Thymus (tissue), 11 donors: ENCODE measurements around the gene TMEM184A. TPM values are rescaled to one million over a fixed set of nuclear protein-coding genes. Genes with fewer than 3 reads are reported as not detected.
"Not testable (repeated sequence)": the region's sequence is repeated elsewhere in the genome, so short reads cannot be mapped to it uniquely, and the experiment has no call there.

Experiments
- DNase-seq, 9 donors: peaks; one replicate each; pipeline ENCODE4 v3.0.0-alpha.2; 2013; ENCODE audit warnings: low spot score in 9 of 9, low read depth in 6 of 9, missing footprints in 1 of 9
- H3K27ac ChIP-seq, 2 donors: one replicate each; pipeline ENCODE4 v1.5.1; 2013; ENCODE audit warnings: control low read depth in 1 of 2, low read depth in 1 of 2, low read length in 1 of 2, mild to moderate bottlenecking in 1 of 2, moderate library complexity in 1 of 2
- H3K27me3 ChIP-seq, 2 donors: one replicate each; pipeline ENCODE4 v1.5.1; 2013; ENCODE audit warnings: low read length in 1 of 2; ENCODE audit not compliant: control insufficient read depth in 2 of 2, insufficient read depth in 1 of 2
- H3K36me3 ChIP-seq, 2 donors: one replicate each; pipeline ENCODE4 v1.5.1; 2013; ENCODE audit warnings: low read length in 1 of 2, mild to moderate bottlenecking in 1 of 2, moderate library complexity in 1 of 2; ENCODE audit not compliant: control insufficient read depth in 2 of 2, insufficient read depth in 2 of 2
- H3K4me1 ChIP-seq, 2 donors: one replicate each; pipeline ENCODE4 v1.5.1; 2013; ENCODE audit warnings: low read length in 2 of 2; ENCODE audit not compliant: control insufficient read depth in 2 of 2, insufficient read depth in 2 of 2
- H3K4me3 ChIP-seq, 2 donors: one replicate each; pipeline ENCODE4 v1.5.1; 2013; ENCODE audit warnings: low read length in 2 of 2, control low read depth in 1 of 2, mild to moderate bottlenecking in 1 of 2
- H3K9me3 ChIP-seq, 2 donors: one replicate each; pipeline ENCODE4 v1.5.1; 2013; ENCODE audit warnings: low read length in 1 of 2, mild to moderate bottlenecking in 1 of 2; ENCODE audit not compliant: control insufficient read depth in 2 of 2, insufficient read depth in 1 of 2
- WGBS: extraction: QIAGEN DNeasy Blood & Tissue Kit; methylation state at CpG from one replicate; pipeline ENCODE4 v1.1.7; 2013; 5-methylcytosine and 5-hydroxymethylcytosine counted together
- polyA plus RNA-seq: library from polyadenylated mRNA; stranded (reverse); fragments of 200-250 nt; gene quantifications from one replicate; pipeline ENCODE4 v1.2.3, GENCODE V29; 2013
- total RNA-seq: library from RNA; stranded (reverse); fragments of 120-200 nt; gene quantifications from one replicate; pipeline ENCODE4 v1.2.4, GENCODE V29; 2013
- donor health status: healthy.

TMEM184A gene
- total and polyA plus RNA-seq, 2 donors: 0.47 to 5.6 TPM

DNA sequence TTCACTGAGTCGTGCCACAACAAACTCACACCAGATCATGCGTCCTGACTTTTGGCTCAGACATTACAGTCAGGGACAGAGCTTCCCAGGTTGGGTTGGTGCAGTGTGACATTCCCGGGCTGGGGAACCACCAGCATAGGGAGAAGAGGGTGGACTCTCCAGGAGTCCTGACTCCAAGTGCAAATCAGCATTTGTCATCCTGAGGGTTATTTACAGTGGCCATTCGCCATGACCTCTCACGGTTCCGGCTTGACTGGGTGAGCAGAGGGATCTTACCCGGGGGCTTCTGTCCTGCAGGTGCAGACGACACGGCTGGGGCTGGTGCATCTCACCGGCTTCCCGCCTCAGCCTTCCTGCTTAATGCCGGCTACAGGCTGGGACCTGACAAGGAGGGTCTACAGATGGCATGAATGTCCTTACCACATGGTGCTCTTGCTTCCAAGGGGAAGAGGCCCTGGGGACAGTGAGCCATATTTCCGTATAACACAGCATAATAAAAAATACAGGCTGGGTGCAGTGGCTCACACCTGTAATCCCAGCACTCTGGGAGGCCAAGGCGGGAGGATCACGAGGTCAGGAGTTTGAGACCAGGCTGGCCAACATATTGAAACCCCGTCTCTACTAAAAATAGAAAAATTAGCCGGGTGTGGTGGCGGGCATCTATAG lies 39.3 kb downstream of the TMEM184A start:
- Histone ChIP-seq H3K27me3 (no peaks in the 10 kb centered on the region), H3K4me1 (peaks cover 37 to 54% of the 10 kb centered on the region in 2 donors), H3K36me3 (peaks cover 0 to 4% of the 10 kb centered on the region in 2 donors), H3K4me3 (no peak overlapping the region), H3K27ac (no peak overlapping the region), H3K9me3 (peaks cover 1 to 57% of the 10 kb centered on the region in 2 donors)
- no peak for DNase-seq
- 87% methylated on average over 18 of the region's 18 CpGs for WGBS

DNA sequence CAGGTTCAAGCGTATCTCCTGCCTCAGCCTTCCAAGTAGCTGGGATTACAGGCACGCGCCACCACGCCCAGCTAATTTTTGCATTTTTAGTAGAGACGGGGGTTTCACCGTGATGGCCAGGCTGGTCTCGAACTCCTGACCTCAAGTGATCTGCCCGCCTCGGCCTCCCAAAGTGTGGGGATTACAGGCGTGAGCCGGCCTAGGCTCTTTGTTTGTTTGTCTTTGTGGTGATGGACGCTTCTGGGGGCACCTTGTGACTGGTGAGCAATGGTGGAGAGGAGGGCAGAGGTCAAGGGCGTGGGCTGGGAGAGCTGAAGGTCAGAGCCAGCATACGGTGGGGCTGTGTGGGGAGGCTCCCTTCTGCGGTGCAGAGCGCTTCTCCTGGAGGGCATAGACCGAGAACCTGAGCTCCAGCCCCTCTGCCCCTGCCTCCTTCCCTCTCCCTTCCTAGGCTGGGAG lies 40.5 kb downstream of the TMEM184A start:
- not testable (repeated sequence) for DNase-seq, H3K36me3 ChIP-seq, H3K27me3 ChIP-seq, H3K4me3 ChIP-seq, H3K27ac ChIP-seq
- 96% methylated on average over 17 of the region's 17 CpGs for WGBS
- peaks cover 1 to 61% of the 10 kb centered on the region in 2 donors for H3K9me3 ChIP-seq
- H3K4me1 ChIP-seq: peaks cover 45 to 66% of the 10 kb centered on the region in 2 donors

DNA sequence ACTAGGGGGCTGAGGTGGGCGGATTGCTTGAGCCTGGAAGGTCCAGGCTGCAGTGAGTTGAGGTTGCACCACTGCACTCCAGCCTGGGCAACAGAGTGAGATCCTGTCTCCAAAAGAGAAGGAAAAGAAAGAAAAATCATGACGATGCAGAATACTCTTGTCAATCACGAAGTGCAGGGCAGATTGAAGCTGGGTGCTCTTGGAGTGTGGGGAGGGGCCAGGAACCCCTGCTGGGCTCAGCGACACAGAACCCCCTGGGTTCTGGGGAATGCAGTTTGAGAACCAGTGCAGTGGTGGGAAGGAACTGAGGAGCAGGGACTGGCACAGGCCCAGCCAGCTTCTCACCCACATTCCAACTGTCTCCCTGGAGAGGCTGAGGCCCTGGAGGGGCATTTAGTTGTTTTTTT lies 41.0 kb downstream of the TMEM184A start:
- Histone ChIP-seq H3K4me3 (no peak overlapping the region), H3K36me3 (peaks cover 0 to 4% of the 10 kb centered on the region in 2 donors), H3K9me3 (peaks cover 1 to 56% of the 10 kb centered on the region in 2 donors), H3K27me3 (no peaks in the 10 kb centered on the region), H3K4me1 (peaks cover 50 to 72% of the 10 kb centered on the region in 2 donors), H3K27ac (peak overlapping the region in 1 of 2 donors; percentile 96)
- DNase-seq: peak in 1 of 9 donors; percentile 22
- WGBS: 61% methylated on average over 4 of the region's 4 CpGs

DNA sequence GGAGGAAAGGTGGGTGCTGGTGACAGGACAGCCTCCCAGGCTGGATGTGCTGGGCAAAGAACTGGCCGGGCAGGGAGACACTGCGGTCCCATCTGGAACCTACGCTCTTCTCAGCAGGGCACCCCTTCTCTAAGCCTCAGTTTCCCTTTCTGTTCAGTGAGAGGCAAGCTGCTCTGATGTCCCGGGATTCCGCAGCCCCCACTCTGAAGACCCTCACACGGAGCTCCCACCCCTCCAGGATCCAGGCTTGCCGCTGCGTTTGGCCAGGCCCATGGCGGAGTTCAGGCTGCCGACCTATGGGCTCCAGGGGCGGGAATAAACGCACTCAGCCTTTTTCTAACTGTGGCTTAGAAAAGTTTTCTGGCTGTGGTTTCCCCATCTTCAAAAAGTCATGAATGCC lies 41.6 kb downstream of the TMEM184A start:
- 67% methylated on average over 12 of the region's 12 CpGs for WGBS
- peak overlapping the region; percentile 36 to 96 for H3K27ac ChIP-seq
- no peak overlapping the region for H3K4me3 ChIP-seq
- peaks cover 0 to 55% of the 10 kb centered on the region in 2 donors for H3K9me3 ChIP-seq
- peaks cover 0 to 4% of the 10 kb centered on the region in 2 donors for H3K36me3 ChIP-seq
- H3K4me1 ChIP-seq: peaks cover 52 to 78% of the 10 kb centered on the region in 2 donors
- no peaks in the 10 kb centered on the region for H3K27me3 ChIP-seq
- peak in 1 of 9 donors; percentile 31 for DNase-seq

DNA sequence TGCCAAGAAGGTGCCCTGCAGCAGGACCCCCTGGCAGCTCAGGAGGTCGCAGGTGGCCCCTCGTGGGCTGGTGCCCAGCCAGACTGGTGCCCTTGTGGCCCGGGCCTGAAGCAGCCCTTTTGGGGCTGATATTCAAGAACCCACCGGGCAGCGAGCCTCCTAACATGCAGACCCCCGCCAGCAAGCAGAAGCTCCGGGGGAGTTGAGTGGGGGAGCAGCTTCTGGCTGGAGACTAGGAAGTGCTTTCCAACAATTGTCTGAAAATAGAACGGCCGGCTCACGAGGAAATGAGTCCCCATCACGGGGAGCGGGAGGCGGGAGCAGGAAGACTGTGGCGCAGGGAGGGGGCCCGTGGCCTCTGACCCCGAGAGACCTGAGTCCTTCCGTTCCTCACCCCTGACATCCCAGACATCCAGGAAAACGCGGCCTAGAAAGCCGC lies 42.3 kb downstream of the TMEM184A start:
- peaks cover 56 to 85% of the 10 kb centered on the region in 2 donors for H3K4me1 ChIP-seq
- H3K27ac ChIP-seq: peak overlapping the region; percentile 93 to 96
- 40% methylated on average over 20 of the region's 20 CpGs for WGBS
- DNase-seq: no peak
- H3K4me3 ChIP-seq: peak overlapping the region; percentile 31 to 37
- H3K27me3 ChIP-seq: no peaks in the 10 kb centered on the region
- peaks cover 0 to 58% of the 10 kb centered on the region in 2 donors for H3K9me3 ChIP-seq
- peaks cover 0 to under 1% of the 10 kb centered on the region in 2 donors for H3K36me3 ChIP-seq

DNA sequence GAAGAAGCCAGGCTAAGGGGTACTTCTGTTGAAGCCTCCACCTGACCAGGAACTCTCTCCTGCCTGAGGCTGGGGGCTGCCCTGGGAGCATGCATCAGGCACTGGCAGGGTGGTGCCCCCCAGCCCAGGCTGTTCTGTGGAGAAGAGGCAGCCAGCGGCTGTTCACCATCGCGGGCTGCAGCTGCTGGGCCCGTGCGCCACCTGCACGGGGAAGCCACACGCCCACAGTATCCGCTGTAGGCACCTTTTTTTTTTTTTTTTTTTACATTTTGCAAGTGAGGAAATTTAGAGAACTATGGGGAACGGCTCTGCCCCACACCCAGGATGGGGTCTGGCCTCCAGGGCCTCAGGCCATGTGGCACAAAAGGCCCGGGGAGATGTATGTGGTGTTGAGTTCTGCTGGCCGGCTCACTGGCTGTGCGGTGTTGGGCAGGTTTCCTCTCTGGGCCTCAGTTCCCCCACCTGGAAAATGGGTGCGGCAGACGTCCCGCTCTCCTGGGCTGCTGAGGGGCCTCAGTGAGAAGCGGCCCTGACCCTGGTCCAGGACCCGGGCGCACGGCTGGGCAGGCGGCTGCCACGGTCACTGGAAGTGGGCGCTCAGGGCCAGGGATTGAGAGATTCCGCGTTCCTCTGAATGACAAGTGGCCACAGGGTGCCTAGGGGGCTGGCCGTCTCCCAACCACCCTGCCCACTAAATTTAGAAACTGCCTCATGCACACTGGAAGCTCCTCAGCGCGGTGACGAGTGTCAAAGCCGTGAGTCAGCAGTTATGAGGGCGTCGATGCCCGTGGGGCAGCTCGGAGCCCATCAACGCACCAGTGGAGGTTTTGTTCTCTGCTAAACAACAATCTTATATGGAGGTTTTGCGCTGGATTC lies 43.0 kb downstream of the TMEM184A start:
- 7% methylated on average over 35 of the region's 35 CpGs for WGBS
- peak overlapping the region; percentile 93 to 96 for H3K27ac ChIP-seq
- H3K4me3 ChIP-seq: peak overlapping the region; percentile 31 to 37
- H3K4me1 ChIP-seq: peaks cover 58 to 91% of the 10 kb centered on the region in 2 donors
- no peaks in the 10 kb centered on the region for H3K36me3 ChIP-seq
- DNase-seq: peak in 3 of 9 donors; percentile 85 to 93 (median 85)
- peaks cover 0 to 58% of the 10 kb centered on the region in 2 donors for H3K9me3 ChIP-seq
- H3K27me3 ChIP-seq: no peaks in the 10 kb centered on the region

DNA sequence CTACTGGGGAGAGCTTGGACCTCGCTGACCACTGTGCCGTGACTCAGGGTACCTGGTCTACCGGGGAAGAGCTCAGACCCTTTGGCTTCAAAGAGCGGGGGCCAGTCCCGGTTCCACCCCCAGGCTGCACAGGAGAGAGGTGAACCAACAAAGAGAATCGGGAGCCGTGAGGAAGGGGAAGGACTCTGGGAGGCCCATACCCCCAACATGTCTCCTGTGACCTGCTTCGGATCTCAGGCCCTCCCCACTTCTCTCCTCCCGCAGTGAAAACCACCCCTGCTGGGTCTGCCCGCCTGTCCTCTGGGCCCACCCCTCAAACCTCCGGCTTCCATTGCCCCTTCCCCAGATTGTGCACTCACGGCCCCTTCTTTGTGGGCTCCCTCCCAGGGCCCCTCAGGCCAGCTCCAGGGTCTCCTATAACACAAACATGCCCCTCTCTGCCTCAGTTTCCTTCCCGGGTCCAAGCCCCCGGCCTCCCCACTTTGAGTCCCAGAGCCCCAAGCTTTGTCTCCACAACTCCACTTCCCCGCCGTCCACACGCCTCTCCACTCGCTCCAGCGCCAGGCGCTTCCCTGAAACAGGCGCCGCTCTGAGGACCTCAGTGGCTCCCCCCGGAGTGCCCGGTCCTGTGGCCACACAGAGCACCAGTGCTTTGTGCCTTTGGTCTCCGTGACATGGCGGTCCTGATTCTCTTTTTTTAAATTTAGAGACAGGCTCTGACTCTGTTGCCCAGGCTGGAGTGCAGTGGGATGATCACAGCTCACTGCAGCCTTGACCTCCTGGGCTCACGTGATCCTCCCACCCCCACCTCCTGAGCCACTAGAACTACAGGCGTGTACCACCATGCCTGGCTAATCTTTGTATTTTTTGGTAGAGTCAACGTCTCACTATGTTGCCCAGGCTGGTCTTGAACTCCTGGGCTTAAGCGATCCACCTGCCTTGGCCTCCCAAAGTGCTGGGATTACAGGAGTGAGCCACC lies 44.3 kb downstream of the TMEM184A start:
- no peaks in the 10 kb centered on the region for H3K27me3 ChIP-seq
- H3K36me3 ChIP-seq: no peaks in the 10 kb centered on the region
- H3K4me1 ChIP-seq: peaks cover 57 to 96% of the 10 kb centered on the region in 2 donors
- peak overlapping the region; percentile 31 to 41 for H3K4me3 ChIP-seq
- H3K9me3 ChIP-seq: peaks cover 2 to 65% of the 10 kb centered on the region in 2 donors
- peak overlapping the region; percentile 80 to 96 for H3K27ac ChIP-seq
- 60% methylated on average over 30 of the region's 30 CpGs for WGBS
- DNase-seq: peak in 1 of 9 donors; percentile 64

DNA sequence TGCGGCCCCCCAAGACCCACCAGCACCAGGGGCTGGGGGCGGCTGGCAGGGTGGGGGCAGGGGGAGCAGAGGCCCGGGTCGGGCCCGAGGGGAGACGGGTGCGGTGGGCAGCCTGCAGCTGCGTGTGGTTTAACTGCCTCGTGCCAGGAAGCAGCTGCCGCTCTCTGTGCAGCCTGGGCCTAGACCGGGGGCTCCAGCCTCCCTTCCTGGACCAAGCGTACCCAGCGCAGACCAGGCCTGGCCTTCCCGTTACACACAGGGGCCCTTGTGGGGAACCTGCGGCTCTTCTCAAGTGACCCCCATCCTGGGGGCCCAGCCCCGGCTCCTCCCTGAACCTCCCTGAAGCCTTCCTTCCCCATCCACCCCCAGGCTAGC lies 45.2 kb downstream of the TMEM184A start:
- H3K27me3 ChIP-seq: no peaks in the 10 kb centered on the region
- peaks cover 0 to 2% of the 10 kb centered on the region in 2 donors for H3K36me3 ChIP-seq
- H3K9me3 ChIP-seq: peaks cover 2 to 73% of the 10 kb centered on the region in 2 donors
- WGBS: 4% methylated on average over 16 of the region's 16 CpGs
- peaks cover 57 to 97% of the 10 kb centered on the region in 2 donors for H3K4me1 ChIP-seq
- H3K27ac ChIP-seq: peak overlapping the region; percentile 80 to 96
- peak overlapping the region; percentile 31 to 41 for H3K4me3 ChIP-seq
- peak in 3 of 9 donors; percentile 75 to 89 (median 78) for DNase-seq
